Measurements from ENCODE around the gene NRL.

DNA sequence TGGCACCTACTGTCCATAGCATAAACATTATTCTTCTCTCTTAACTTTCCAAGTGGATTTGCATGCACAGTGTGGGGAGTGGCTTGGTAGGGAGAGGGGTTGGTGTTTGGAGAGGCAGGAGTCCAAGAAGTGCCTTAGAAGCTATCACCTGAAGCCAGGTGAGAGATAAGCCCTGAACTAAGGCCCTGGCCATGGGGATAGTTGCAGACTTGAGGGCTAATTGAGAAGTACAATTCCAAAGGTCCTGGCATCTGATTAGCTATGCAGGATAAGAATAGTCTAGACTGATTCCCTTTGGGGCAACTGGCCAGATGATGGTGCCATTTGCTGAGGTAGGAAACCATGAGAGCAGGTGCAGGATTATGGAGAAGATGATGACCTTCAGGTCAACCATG, 22.6 kb downstream of the NRL start:
- TF ChIP-seq, protein P1, sequence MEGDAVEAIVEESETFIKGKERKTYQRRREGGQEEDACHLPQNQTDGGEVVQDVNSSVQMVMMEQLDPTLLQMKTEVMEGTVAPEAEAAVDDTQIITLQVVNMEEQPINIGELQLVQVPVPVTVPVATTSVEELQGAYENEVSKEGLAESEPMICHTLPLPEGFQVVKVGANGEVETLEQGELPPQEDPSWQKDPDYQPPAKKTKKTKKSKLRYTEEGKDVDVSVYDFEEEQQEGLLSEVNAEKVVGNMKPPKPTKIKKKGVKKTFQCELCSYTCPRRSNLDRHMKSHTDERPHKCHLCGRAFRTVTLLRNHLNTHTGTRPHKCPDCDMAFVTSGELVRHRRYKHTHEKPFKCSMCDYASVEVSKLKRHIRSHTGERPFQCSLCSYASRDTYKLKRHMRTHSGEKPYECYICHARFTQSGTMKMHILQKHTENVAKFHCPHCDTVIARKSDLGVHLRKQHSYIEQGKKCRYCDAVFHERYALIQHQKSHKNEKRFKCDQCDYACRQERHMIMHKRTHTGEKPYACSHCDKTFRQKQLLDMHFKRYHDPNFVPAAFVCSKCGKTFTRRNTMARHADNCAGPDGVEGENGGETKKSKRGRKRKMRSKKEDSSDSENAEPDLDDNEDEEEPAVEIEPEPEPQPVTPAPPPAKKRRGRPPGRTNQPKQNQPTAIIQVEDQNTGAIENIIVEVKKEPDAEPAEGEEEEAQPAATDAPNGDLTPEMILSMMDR (IDR thresholded peaks at IDR 0.05), result no peak
- TF ChIP-seq POLR2A (IDR thresholded peaks at IDR 0.05), result no peak
- no peak for TF ChIP-seq EP300 (IDR thresholded peaks at IDR 0.05)
- no peak for TF ChIP-seq POLR2AphosphoS5 (IDR thresholded peaks at IDR 0.05)
